GM18873 (cell line): ENCODE measurements around the gene ZNF57.
A peak's percentile ranks its signal among the peaks of the same experiment; 100 is the strongest.
"Not testable (repeated sequence)": the region's sequence is repeated elsewhere in the genome, so short reads cannot be mapped to it uniquely, and the experiment has no call there.

ENCODE experiments used
- ATAC-seq: cut with Tn5 transposase; IDR thresholded peaks from one replicate; pipeline ENCODE4 v1.9.1; 2021; ENCODE audit warnings: mild to moderate bottlenecking, moderate library complexity, moderate number of reproducible peaks; ENCODE audit not compliant: unreplicated experiment, low FRiP score

The ZNF57 gene

GRCh38 chr19:2890531-2890930 lies 10.2 kb upstream of the ZNF57 start:
- ATAC-seq = not testable (repeated sequence)

GRCh38 chr19:2896694-2897093 lies 4.0 kb upstream of the ZNF57 start:
- ATAC-seq = no peak

- no peak for ATAC-seq
Measured at GRCh38 chr19:2902590-2903218, 2.0 kb downstream of the ZNF57 start.

- ATAC-seq = not testable (repeated sequence)
Measured at GRCh38 chr19:2903326-2903725, 2.6 kb downstream of the ZNF57 start.

GRCh38 chr19:2905918-2906519 lies 5.3 kb downstream of the ZNF57 start:
- no peak for ATAC-seq

GRCh38 chr19:2906631-2907195 lies 6.0 kb downstream of the ZNF57 start:
- no peak for ATAC-seq

GRCh38 chr19:2912306-2912705 lies 11.6 kb downstream of the ZNF57 start:
- no peak for ATAC-seq

- no peak for ATAC-seq
Measured at GRCh38 chr19:2917275-2918184, 16.8 kb downstream of the ZNF57 start.

- ATAC-seq = no peak
Measured at GRCh38 chr19:2922987-2923386, 22.3 kb downstream of the ZNF57 start.

GRCh38 chr19:2923510-2923909 lies 22.8 kb downstream of the ZNF57 start:
- ATAC-seq = no peak

GRCh38 chr19:2926341-2927031 lies 25.8 kb downstream of the ZNF57 start:
- ATAC-seq = no peak

- no peak for ATAC-seq
Measured at GRCh38 chr19:2927032-2927430, 26.3 kb downstream of the ZNF57 start.

- ATAC-seq = no peak
Measured at GRCh38 chr19:2933490-2933910, 32.8 kb downstream of the ZNF57 start.

- ATAC-seq = not testable (repeated sequence)
Measured at GRCh38 chr19:2935863-2936262, 35.1 kb downstream of the ZNF57 start.

- ATAC-seq = no peak
Measured at GRCh38 chr19:2942928-2943640, 42.4 kb downstream of the ZNF57 start.

GRCh38 chr19:2944403-2944774 lies 43.7 kb downstream of the ZNF57 start:
- no peak for ATAC-seq

GRCh38 chr19:2944775-2945574 lies 44.2 kb downstream of the ZNF57 start, which contains the start of gene ZNF77:
Gene ZNF77 (minus strand): TSS chr19:2944971. CDS start chr19:2944840, 131 bp downstream.
- peak; percentile 95 for ATAC-seq

GRCh38 chr19:2945575-2946184 lies 45.0 kb downstream of the ZNF57 start:
- ATAC-seq = no peak

GRCh38 chr19:2949939-2950285 lies 49.2 kb downstream of the ZNF57 start:
- ATAC-seq = no peak
